Fibroblast of lung (primary cell): ENCODE results near the gene TLCD1. TPM values are rescaled to one million over a fixed set of nuclear protein-coding genes. Genes with fewer than 3 reads are reported as not detected.

Experiments used
- DNase-seq, 2 donors: peaks; one replicate each; pipeline versions ENCODE4 v3.0.0 to v3.0.0-alpha.2; 2010; ENCODE audit warnings: low read depth in 2 of 2
- H2AFZ ChIP-seq: 2 replicates; pipeline ENCODE4 v1.5.1; 2012; ENCODE audit warnings: low read length, control low read depth, inconsistent platforms
- H3K27ac ChIP-seq: 2 replicates; pipeline ENCODE4 v1.5.1; 2011; ENCODE audit warnings: low read length, control low read depth; ENCODE audit not compliant: insufficient read depth
- H3K27me3 ChIP-seq: 2 replicates; pipeline ENCODE4 v1.5.1; 2011; ENCODE audit warnings: mild to moderate bottlenecking, low read length; ENCODE audit not compliant: control insufficient read depth, insufficient read depth
- H3K36me3 ChIP-seq: 2 replicates; pipeline ENCODE4 v1.5.1; 2011; ENCODE audit warnings: low read length; ENCODE audit not compliant: control insufficient read depth, insufficient read depth
- H3K4me1 ChIP-seq: 2 replicates; pipeline ENCODE4 v1.5.1; 2011; ENCODE audit warnings: low read length; ENCODE audit not compliant: control insufficient read depth, insufficient read depth; ENCODE audit errors: extremely low read depth
- H3K4me2 ChIP-seq: 2 replicates; pipeline ENCODE4 v1.5.1; 2011; ENCODE audit warnings: low read length, control low read depth; ENCODE audit not compliant: insufficient read depth; ENCODE audit errors: extremely low read depth
- H3K4me3 ChIP-seq, 4 experiments: fragments of 200-600 bp in 1 of 4; sonication (generic) in 1 of 4; replicated peaks in 1 of 4; 2 replicates each; pipeline ENCODE4 v1.5.1; 2011 to 2016; ENCODE audit warnings: low read length in 4 of 4, low read depth in 3 of 4, mild to moderate bottlenecking in 3 of 4, control low read depth in 2 of 4, inconsistent platforms in 1 of 4, mixed read lengths in 1 of 4; ENCODE audit not compliant: insufficient read depth in 1 of 4; ENCODE audit errors: control extremely low read depth in 1 of 4
- H3K79me2 ChIP-seq: 2 replicates; pipeline ENCODE4 v1.5.1; 2012; ENCODE audit warnings: mild to moderate bottlenecking, low read length, inconsistent platforms; ENCODE audit not compliant: control insufficient read depth, insufficient read depth
- H3K9ac ChIP-seq: 2 replicates; pipeline ENCODE4 v1.5.1; 2011; ENCODE audit warnings: mild to moderate bottlenecking, low read length, control low read depth; ENCODE audit not compliant: insufficient read depth
- H3K9me3 ChIP-seq: 2 replicates; pipeline ENCODE4 v1.5.1; 2012; ENCODE audit warnings: low read depth, low read length; ENCODE audit not compliant: control insufficient read depth, insufficient read depth
- H4K20me1 ChIP-seq: 2 replicates; pipeline ENCODE4 v1.5.1; 2011; ENCODE audit warnings: low read length; ENCODE audit not compliant: control insufficient read depth, insufficient read depth; ENCODE audit errors: extremely low read depth
- EZH2 ChIP-seq: IDR thresholded peaks from 2 replicates; pipeline ENCODE4 v1.5.1; 2012; ENCODE audit warnings: low read length, control low read depth, mild to moderate bottlenecking; ENCODE audit errors: missing control alignments
- polyA plus RNA-seq, 2 donors: library from polyadenylated mRNA; depleted of rRNA in 1 of 2; stranded (reverse) in 1 of 2; unstranded in 1 of 2; fragments of >200 nt; gene quantifications; 2 replicates each; pipeline ENCODE4 v1.2.1, GENCODE V29; 2011 to 2012; ENCODE audit warnings: missing spikeins in 1 of 2
- total RNA-seq: library from RNA; depleted of rRNA; stranded (reverse); fragments of >200 nt; gene quantifications from 2 replicates; pipeline ENCODE4 v1.2.1, GENCODE V29; 2014
- TF ChIP-seq, protein P1 (sequence below), 2 donors: IDR thresholded peaks in 1 of 2; conservative IDR thresholded peaks in 1 of 2; 1 replicate in 1 of 2; 2 replicates in 1 of 2; pipeline ENCODE4 v1.5.1; 2011 to 2012; ENCODE audit warnings: low read length in 2 of 2, control low read depth in 1 of 2, inconsistent platforms in 1 of 2, low read depth in 1 of 2, mild to moderate bottlenecking in 1 of 2

Gene TLCD1
- total and polyA plus RNA-seq, 2 donors (not counting 1 experiment from before 2014, with no cell fraction given), result 6.6 to 10.8 TPM

DNA sequence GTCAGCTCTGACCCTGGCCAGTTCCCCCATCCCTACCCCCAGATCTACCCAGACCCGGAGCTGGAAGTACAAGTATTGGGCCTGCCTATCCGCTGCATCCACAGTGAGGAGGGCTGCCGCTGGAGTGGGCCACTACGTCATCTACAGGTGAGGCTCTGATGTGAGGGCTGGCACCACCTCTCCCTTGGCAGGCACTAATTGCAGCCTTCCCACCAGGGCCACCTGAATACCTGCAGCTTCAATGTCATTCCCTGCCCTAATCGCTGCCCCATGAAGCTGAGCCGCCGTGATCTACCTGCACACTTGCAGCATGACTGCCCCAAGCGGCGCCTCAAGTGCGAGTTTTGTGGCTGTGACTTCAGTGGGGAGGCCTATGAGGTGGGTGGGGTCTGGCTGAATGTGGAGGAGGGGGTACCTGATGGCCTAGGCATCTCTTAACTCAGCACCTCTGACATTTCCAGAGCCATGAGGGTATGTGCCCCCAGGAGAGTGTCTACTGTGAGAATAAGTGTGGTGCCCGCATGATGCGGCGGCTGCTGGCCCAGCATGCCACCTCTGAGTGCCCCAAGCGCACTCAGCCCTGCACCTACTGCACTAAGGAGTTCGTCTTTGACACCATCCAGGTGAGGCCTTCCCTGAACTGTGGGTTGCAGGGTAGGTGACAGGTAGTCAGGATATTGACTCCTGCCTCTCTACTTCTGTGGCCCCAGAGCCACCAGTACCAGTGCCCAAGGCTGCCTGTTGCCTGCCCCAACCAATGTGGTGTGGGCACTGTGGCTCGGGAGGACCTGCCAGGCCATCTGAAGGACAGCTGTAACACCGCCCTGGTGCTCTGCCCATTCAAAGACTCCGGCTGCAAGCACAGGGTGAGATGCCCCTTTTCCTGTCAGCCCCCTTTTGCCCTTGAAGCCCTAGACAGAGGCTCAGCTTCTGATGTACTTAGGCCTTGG, 22.0 kb upstream of the TLCD1 start:
- Histone ChIP-seq H3K9ac (no peak overlapping the region), H3K27me3 (no peaks in the 10 kb centered on the region), H2AFZ (no peak overlapping the region), H3K4me1 (peaks cover 9% of the 10 kb centered on the region), H3K4me3 (no peak overlapping the region), H3K79me2 (peaks cover 39% of the 10 kb centered on the region), H4K20me1 (no peaks in the 10 kb centered on the region), H3K36me3 (peaks cover 33% of the 10 kb centered on the region), H3K9me3 (no peaks in the 10 kb centered on the region), H3K4me2 (no peak overlapping the region), H3K27ac (no peak overlapping the region)
- no peak for TF ChIP-seq EZH2
- DNase-seq, result no peak

DNA sequence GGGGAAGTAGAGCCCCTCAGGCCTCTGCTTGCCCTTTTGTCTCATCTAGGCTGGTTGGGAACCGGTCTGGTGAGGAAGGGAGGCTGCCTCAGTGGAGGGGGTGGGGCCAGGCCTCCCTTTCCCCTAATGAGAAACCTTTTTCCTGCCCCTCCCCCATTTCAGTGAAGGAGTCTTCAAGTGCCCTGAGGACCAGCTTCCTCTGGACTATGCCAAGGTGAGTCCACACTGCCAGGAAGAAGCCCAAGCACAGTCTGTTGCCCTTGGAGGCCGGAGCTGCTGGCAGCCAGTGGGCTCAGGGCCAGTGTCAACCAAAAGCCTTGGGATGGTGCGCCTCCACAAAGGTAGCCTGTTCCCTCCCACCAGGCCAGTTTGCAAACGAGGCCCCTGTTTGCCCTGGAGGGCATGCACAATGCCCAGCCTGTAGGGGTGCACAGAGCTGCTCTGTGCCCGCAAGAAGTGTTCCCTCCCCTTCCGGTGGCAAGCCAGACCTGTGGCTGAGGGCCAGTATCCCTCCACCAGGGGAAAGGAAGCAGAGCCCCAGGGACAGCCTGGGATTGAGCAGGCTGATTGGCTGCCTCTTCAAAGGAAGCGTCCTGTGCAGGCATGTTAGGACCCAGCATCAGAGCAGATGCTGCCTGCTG, 21.1 kb upstream of the TLCD1 start:
- H3K27ac ChIP-seq, result no peak overlapping the region
- H3K9me3 ChIP-seq, result no peaks in the 10 kb centered on the region
- peaks cover 28% of the 10 kb centered on the region for H3K36me3 ChIP-seq
- H2AFZ ChIP-seq, result no peak overlapping the region
- no peak for TF ChIP-seq EZH2
- TF ChIP-seq, protein P1, sequence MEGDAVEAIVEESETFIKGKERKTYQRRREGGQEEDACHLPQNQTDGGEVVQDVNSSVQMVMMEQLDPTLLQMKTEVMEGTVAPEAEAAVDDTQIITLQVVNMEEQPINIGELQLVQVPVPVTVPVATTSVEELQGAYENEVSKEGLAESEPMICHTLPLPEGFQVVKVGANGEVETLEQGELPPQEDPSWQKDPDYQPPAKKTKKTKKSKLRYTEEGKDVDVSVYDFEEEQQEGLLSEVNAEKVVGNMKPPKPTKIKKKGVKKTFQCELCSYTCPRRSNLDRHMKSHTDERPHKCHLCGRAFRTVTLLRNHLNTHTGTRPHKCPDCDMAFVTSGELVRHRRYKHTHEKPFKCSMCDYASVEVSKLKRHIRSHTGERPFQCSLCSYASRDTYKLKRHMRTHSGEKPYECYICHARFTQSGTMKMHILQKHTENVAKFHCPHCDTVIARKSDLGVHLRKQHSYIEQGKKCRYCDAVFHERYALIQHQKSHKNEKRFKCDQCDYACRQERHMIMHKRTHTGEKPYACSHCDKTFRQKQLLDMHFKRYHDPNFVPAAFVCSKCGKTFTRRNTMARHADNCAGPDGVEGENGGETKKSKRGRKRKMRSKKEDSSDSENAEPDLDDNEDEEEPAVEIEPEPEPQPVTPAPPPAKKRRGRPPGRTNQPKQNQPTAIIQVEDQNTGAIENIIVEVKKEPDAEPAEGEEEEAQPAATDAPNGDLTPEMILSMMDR (conservative IDR thresholded peaks at IDR 0.05 in 1 of 2, IDR thresholded peaks at IDR 0.05 in 1 of 2; ENCODE audit: low read depth in 1 of 2, low read length in 2 of 2), result no peak
- peaks cover 39% of the 10 kb centered on the region for H3K79me2 ChIP-seq
- H3K27me3 ChIP-seq, result no peaks in the 10 kb centered on the region
- H3K4me1 ChIP-seq, result peaks cover 9% of the 10 kb centered on the region
- peak overlapping the region in 1 of 4 experiments; percentile 4 for H3K4me3 ChIP-seq
- no peak overlapping the region for H3K4me2 ChIP-seq
- no peak overlapping the region for H3K9ac ChIP-seq
- DNase-seq, result no peak
- H4K20me1 ChIP-seq, result no peaks in the 10 kb centered on the region

DNA sequence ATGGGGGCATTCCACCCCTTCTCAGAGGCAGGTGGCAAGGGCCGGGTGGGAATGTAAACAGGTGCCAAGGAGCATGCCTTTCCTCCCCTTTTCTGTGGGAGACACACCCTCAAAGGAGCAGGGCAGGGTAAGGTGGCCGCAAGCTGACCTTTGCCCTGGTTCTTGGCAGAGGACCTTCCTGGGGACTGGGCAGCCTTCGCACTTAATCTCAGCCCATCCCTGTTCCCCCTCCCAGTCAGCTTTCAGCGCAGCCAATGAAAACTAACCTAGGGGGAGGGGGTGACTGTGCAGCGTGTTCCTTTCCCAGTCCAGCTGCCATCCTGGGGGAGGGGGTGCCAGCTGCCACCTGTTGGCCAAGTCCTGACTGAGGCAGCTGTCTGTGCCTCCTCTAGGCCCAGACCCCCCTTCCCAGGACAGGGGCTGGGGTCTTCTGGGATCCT, 20.6 kb upstream of the TLCD1 start:
- Histone ChIP-seq H3K9ac (no peak overlapping the region), H3K9me3 (no peaks in the 10 kb centered on the region), H3K4me3 (peak overlapping the region in 1 of 4 experiments; percentile 99), H3K79me2 (peaks cover 39% of the 10 kb centered on the region), H3K4me1 (peaks cover 9% of the 10 kb centered on the region), H2AFZ (no peak overlapping the region), H3K27ac (peak overlapping the region; percentile 1), H3K27me3 (no peaks in the 10 kb centered on the region), H3K36me3 (peaks cover 28% of the 10 kb centered on the region), H3K4me2 (peak overlapping the region; percentile 95), H4K20me1 (no peaks in the 10 kb centered on the region)
- no peak for DNase-seq
- TF ChIP-seq EZH2, result no peak
- TF ChIP-seq, protein P1 (conservative IDR thresholded peaks at IDR 0.05 in 1 of 2, IDR thresholded peaks at IDR 0.05 in 1 of 2; ENCODE audit: low read depth in 1 of 2, low read length in 2 of 2), result no peak
